HG03575 (cell line): ENCODE results near the gene AMBRA1.

ENCODE experiments used
- ATAC-seq: cut with Tn5 transposase; IDR thresholded peaks from one replicate; pipeline ENCODE4 v1.9.1; 2021; ENCODE audit not compliant: unreplicated experiment, insufficient number of reproducible peaks, low FRiP score; ENCODE audit errors: extremely low read depth

The AMBRA1 gene

GRCh38 chr11:46351148-46351547 is 242.7 kb downstream of the AMBRA1 start:
- ATAC-seq: no peak

GRCh38 chr11:46350695-46351094 is 243.1 kb downstream of the AMBRA1 start:
- ATAC-seq: no peak

GRCh38 chr11:46348566-46349401 is 245.0 kb downstream of the AMBRA1 start:
- ATAC-seq: no peak

GRCh38 chr11:46347637-46348311 is 246.0 kb downstream of the AMBRA1 start:
- no peak for ATAC-seq

- no peak for ATAC-seq
These were observed 246.8 kb downstream of the AMBRA1 start, which contains the start of gene DGKZ for GRCh38 chr11:46346886-46347636. Gene DGKZ, plus strand, starts transcription at chr11:46347463. Its CDS starts 197 bp downstream, at chr11:46347660.
